Measurements from ENCODE around the gene ZNF678. TPM values are rescaled to one million over a fixed set of nuclear protein-coding genes. Genes with fewer than 3 reads are reported as not detected.

ZNF678 gene
- total RNA-seq, 1 donor from 2014 or later: 4.6 TPM

- H3K27me3 Mint-ChIP-seq (ENCODE audit: low read depth): no peaks in the 10 kb centered on the region
- TF ChIP-seq CTCF (IDR thresholded peaks at IDR 0.05): no peak
- H3K36me3 Mint-ChIP-seq (ENCODE audit: low read depth): peaks cover 18% of the 10 kb centered on the region
- no peak overlapping the region for H3K4me3 Mint-ChIP-seq (ENCODE audit: unreplicated experiment)
- H3K9me3 Mint-ChIP-seq (ENCODE audit: low read depth): peaks cover 48% of the 10 kb centered on the region
- no peak for DNase-seq (ENCODE audit: low spot score)
- H3K27ac Mint-ChIP-seq (ENCODE audit: unreplicated experiment): no peak overlapping the region
- H3K4me1 Mint-ChIP-seq (ENCODE audit: low read depth): no peaks in the 10 kb centered on the region
These were observed 59.6 kb downstream of the ZNF678 start for GRCh38 chr1:227622739-227623475.

GRCh38 chr1:227632325-227632724 lies 69.0 kb downstream of the ZNF678 start:
- DNase-seq (ENCODE audit: low spot score): no peak
- peaks cover 13% of the 10 kb centered on the region for H3K36me3 Mint-ChIP-seq (ENCODE audit: low read depth)
- no peak for TF ChIP-seq CTCF (IDR thresholded peaks at IDR 0.05)

GRCh38 chr1:227635596-227635995 lies 72.2 kb downstream of the ZNF678 start:
- no peak for DNase-seq (ENCODE audit: low spot score)
- peaks cover 20% of the 10 kb centered on the region for H3K36me3 Mint-ChIP-seq (ENCODE audit: low read depth)
- H3K4me1 Mint-ChIP-seq (ENCODE audit: low read depth): no peaks in the 10 kb centered on the region
- H3K27ac Mint-ChIP-seq (ENCODE audit: unreplicated experiment): no peak overlapping the region
- H3K9me3 Mint-ChIP-seq (ENCODE audit: low read depth): peaks cover 48% of the 10 kb centered on the region
- TF ChIP-seq CTCF (IDR thresholded peaks at IDR 0.05): no peak
- no peak overlapping the region for H3K4me3 Mint-ChIP-seq (ENCODE audit: unreplicated experiment)
- H3K27me3 Mint-ChIP-seq (ENCODE audit: low read depth): no peaks in the 10 kb centered on the region

More at GRCh38 chr1:227632325-227632724, 69.0 kb downstream of the ZNF678 start:
- Mint-ChIP-seq H3K27me3 (ENCODE audit: low read depth) (no peaks in the 10 kb centered on the region), H3K4me3 (ENCODE audit: unreplicated experiment) (no peak overlapping the region), H3K27ac (ENCODE audit: unreplicated experiment) (no peak overlapping the region), H3K9me3 (ENCODE audit: low read depth) (peaks cover 50% of the 10 kb centered on the region), H3K4me1 (ENCODE audit: low read depth) (no peaks in the 10 kb centered on the region)

- H3K4me1 Mint-ChIP-seq (ENCODE audit: low read depth): no peaks in the 10 kb centered on the region
- H3K4me3 Mint-ChIP-seq (ENCODE audit: unreplicated experiment): no peak overlapping the region
- no peaks in the 10 kb centered on the region for H3K27me3 Mint-ChIP-seq (ENCODE audit: low read depth)
- no peak for DNase-seq (ENCODE audit: low spot score)
- H3K9me3 Mint-ChIP-seq (ENCODE audit: low read depth): peaks cover 70% of the 10 kb centered on the region
- H3K27ac Mint-ChIP-seq (ENCODE audit: unreplicated experiment): no peak overlapping the region
- TF ChIP-seq CTCF (IDR thresholded peaks at IDR 0.05): no peak
- peaks cover 69% of the 10 kb centered on the region for H3K36me3 Mint-ChIP-seq (ENCODE audit: low read depth)
These were observed 91.1 kb downstream of the ZNF678 start for GRCh38 chr1:227654431-227654830.

GRCh38 chr1:227654858-227655752 lies 91.7 kb downstream of the ZNF678 start:
- Mint-ChIP-seq H3K36me3 (ENCODE audit: low read depth) (peaks cover 67% of the 10 kb centered on the region), H3K27ac (ENCODE audit: unreplicated experiment) (no peak overlapping the region), H3K27me3 (ENCODE audit: low read depth) (no peaks in the 10 kb centered on the region), H3K4me3 (ENCODE audit: unreplicated experiment) (no peak overlapping the region), H3K9me3 (ENCODE audit: low read depth) (peaks cover 68% of the 10 kb centered on the region), H3K4me1 (ENCODE audit: low read depth) (no peaks in the 10 kb centered on the region)
- TF ChIP-seq CTCF (IDR thresholded peaks at IDR 0.05): no peak
- DNase-seq (ENCODE audit: low spot score): no peak

All from chondrocyte (in vitro differentiated cells).